Activated T-cell treated with anti-CD3 and anti-CD28 coated beads, Interleukin-2, amount 50 U/mL, for 1 hour (primary cell): ENCODE measurements around the gene RFX7.

ENCODE experiments used
- DNase-seq: peaks from one replicate; pipeline ENCODE4 v3.0.0-alpha.2; 2020

Gene RFX7

DNA sequence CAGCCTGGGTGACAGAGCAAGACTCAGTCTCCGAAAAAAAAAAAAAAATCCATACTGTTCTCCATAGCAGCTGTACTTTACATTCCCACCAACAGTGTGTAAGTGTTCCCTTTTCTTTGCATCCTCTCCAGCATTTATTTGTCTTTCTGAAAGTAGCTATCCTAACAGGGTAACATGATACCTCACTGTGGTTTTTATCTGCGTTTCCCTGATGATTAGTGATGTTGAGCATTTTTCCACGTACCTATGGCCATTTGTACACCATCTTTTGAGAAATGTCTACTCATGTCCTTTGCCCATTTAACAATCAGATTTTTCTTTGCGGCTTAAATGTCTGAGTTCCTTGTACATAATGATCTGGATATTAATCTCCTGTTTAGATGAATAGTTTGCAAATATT is 119.3 kb downstream of the RFX7 start:
- DNase-seq = no peak

DNA sequence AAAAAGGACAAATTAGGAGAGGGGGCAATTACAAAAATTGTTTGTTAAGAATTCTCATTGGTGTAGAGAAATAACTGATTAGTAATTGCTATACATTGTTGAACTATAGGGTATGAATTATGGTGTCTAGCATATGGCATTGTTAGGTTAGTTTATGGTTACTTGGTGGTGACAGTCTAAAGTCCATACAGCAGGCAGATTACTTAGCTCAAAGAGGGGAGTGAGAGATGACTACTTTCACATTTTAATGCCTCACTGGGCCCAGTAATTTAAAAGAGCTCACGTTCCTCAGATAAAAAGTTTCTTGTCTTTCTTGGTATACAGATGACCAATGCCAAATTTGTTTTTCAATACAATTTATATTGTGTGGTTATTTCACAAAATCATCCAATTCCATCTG is 137.8 kb downstream of the RFX7 start:
- DNase-seq = no peak

DNA sequence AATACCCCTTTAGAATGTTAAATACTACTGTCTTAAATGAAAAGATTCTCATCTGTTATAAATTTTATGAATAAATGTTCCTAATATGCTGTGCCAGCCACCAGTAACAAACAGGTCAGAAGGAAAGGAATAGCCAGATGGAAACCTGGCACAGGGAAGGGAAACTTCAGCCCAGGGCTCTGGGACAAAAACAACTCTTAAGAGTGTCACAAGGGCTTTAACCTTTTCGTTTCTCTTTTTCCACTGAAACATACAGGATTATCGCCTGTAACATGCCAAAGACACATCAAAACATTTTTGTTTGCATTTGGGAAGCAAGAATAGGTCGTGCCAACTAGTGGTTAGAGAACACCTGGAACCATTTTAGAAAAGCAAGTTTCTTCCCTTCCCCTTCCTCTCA is 141.2 kb downstream of the RFX7 start:
- DNase-seq = no peak

DNA sequence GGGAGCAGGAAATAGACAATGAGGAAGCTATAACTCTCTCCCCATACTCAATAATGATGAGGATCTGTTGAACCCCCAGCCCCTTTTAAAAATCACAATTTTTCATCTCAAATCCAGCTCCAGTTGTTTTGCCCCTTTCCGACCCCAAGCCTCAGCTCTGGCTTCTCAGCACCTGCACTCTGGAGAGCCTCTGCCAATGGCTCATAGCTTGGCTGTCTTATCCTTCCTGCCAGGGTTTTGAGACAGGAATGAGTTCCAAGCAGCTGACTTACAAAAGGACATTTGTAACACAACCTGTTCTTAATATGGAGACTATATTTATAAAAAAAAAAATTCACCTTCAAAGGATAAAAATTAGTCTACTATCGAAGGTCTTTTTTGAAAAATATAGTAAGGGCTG is 144.4 kb downstream of the RFX7 start:
- no peak for DNase-seq

DNA sequence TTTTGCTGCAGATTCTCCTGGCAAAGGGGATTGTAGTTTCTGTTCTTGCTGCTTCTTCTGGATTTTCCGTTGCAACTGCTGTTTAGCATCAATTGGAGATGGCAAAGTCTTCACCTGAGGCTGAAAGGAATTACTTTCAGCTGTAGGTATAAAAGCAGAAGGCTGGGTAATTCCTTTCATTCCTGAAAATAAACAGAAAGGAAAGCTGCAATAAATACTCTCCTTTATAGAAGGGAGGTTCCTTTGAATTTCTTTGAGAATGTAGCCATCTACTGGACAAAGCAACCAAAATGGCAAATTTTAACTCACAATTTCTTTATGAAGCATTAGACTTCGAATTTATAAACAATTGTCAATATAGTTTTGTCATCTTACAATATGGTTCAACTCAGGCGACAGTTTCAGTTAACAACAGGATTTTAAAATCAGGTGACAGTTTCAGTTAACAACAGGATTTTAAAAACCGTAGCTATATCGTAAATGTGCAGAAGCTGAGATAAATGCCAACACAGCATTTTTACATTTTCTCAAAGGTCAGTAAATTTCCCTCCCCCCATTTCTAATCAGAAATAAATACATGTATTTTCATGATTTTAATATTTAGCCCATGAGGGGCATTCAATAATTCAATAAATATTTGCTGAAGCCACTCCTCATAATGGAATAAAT is 145.3 kb downstream of the RFX7 start:
- no peak for DNase-seq

DNA sequence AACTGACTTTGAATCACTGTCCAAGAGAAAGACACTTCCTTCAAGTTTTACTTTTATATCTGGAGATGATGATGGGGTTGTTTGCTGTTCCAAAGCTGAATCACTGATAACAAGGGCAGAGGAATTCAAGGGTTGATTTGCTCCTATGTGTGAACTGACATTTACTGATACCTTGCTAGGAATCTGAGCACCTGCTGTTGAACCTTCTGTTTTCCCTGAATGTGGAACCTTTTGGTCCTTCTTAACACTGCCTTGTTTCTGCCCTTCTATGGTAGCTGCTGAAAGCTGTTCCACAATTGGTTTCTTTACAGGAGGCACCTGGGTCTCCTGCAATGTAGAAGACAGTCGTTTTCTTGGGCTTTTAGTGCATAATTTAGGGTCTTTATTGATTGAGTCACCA is 148.3 kb downstream of the RFX7 start:
- DNase-seq = no peak

DNA sequence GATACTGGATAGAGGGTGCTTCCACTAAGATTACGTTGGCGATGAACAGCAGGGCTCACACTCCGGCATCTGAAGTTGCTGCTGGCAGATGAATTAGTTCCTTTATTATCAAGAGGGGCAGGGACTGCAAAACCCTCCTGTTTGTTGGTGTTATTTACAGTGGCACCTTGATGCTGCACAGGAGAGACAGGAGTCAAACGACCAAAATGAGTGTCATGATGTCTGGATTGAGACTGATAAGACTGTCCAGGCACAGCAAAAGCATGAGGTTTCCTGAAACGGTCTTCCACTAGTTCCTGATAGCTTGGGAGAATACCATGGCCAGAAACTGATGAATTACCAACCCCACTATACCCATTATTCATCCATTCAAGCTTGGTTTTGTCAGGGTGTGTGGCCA is 149.5 kb downstream of the RFX7 start:
- DNase-seq = no peak

DNA sequence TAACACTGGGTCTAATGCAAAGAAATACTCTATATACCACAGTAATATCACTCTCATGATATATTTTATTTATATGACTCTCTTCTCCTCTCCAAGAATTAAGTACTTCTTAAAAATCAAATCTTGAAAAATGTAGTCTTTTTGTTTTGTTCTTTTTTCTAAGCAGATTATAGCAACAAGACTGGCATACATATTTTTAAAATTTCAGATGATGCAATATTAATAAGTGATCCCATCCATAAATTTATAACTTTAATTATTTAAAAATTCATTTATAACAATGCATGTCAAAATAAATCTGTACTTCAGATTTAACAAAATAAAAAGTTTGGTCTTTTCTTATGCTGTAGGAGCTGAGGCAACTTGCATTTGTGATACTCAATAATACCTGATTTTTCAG is 155.3 kb downstream of the RFX7 start:
- no peak for DNase-seq

DNA sequence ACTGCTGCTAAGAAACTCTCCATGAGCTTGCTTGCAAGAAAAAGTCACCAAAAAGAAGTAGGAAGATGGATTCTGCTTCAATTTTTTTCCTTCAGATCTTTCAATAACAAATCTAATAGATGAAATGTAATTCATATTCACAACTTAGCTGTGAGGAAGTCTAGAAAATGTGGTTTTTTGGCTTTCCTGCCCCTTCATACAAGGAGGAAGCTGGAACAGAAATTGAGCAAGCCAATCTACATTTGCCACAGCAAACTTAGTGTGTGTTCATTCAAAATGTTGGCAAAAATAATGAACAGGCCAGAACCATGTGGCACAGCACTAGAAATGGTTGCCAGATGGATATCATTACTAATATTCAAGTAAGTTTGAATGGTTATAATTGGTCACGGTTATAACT is 157.1 kb downstream of the RFX7 start:
- no peak for DNase-seq

DNA sequence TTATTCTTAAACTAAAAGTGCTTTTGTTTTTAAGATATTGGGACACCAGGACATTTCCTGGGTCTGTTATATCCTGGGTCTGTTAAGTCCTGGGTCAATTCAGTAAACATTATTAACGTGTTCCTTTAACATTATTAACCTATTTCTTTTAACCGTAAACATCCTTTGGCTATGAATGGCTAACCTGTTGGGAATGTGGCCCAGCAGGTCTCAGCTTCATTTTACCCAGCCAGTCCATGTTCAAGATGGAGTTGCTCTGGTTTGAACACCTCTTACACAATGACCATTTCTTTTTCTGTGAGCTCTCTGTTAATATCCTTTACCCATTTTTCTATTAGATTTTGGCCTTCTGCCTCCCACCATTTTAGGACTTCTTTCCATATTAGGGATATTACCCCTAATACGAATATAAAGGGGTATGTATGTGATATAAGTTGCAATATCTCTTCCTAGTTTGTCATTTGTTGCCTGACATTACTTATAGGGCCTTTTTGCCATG is 161.4 kb downstream of the RFX7 start:
- no peak for DNase-seq

DNA sequence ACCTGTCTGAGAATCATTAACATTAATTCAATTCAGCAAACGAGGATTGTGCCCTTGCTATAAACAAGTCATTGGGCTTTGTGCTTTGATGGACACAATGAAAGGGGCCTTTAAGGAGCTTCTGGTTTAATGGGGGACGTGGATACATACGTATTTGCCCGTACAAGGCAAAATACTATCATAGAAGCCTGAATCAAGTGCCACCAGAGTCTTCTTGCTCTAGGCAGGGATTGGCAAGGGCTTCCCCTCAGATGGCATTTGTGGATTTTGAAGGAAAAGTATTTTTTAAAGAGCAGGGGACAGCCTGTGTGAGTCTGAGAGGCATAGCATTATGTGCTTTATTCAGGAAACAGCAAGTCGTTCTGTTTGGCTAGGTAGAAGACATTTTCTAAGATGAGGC is 166.6 kb downstream of the RFX7 start:
- DNase-seq = no peak

DNA sequence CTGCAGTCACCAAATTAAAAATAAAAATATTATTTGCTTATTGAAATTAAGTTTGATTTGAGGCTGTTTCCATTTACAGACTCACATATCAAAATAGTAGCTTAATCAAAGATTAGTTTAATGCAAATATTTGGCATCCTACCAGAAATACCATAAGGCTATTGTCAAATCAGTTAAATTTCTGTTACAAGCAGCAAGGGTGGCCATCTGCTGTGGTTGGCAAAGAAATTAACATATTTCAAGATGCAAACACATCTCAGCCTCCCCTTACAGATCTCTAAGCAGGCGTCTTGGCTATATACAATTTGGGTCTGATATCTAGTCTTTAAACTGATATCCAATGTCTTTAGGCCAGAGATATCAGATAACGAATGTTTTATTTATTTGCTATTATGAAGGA is 167.0 kb downstream of the RFX7 start:
- no peak for DNase-seq

DNA sequence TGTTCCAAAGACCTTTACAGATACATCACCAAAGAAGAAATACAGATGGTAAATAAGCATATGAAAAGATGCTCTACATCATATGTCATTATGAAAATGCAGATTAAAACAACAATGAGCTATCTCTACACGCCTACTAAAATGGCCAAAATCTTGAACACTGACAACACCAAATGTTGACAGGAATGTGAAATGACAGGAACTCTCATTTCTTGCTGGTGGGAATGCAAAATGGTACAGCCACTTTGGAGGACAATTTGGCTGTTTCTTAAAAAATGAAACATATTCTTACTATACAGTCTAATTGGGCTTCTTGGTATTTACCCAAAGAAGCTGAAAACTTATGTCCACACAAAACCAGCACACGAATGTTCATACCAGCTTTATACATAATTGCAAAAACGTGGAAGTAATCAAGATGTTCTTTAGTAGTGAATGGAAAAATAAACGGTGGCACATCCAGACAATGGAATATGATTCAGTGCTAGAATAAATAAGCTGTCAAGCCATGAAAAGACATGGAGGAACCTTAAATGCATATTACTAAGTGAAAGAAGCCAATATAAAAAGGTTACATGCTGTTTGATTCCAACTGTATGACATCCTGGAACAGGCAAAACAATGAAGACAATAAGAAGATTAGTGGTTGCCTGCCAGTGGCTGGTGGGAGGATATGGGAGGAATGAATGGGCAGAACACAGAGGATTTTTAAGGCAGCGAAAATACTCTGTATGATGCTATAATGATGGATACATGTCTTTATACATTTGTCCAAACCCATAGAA is 169.0 kb downstream of the RFX7 start:
- no peak for DNase-seq

DNA sequence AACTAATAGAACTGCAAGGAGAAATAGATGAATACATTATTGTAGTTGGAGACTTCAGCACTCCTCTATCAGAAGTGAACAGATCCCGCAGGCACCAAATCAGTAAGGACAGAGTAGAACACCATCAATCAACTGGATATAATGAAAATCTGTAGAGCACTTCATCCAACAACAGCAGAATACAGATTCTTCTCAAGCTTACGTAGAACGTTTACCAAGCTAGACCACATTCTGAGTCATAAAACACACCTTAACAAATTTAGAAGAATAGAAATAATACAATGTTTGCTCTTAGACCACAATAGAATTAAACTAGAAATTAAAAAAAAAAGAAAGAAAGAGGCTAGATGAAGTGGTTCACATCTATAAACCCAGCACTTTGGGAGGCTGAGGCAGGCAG is 179.5 kb downstream of the RFX7 start:
- DNase-seq = no peak

DNA sequence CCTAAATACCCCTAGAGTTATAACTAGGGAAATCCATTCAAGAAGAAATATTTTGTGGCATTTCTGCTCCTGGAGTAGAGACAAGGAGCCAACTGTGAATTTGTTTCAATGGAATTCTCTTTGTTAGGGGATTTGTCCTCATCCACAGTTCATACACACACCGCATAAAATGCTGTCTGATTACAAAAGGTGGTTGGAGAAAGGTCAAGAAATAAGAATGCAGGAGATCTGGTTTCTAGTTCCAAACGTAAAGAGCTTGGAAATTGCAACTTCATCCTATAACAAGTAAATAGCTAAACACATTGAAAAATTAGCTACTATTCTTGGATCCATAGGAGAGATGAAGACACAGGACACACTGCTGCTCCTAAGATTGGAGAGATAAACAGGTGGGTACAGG is 184.0 kb downstream of the RFX7 start:
- no peak for DNase-seq

DNA sequence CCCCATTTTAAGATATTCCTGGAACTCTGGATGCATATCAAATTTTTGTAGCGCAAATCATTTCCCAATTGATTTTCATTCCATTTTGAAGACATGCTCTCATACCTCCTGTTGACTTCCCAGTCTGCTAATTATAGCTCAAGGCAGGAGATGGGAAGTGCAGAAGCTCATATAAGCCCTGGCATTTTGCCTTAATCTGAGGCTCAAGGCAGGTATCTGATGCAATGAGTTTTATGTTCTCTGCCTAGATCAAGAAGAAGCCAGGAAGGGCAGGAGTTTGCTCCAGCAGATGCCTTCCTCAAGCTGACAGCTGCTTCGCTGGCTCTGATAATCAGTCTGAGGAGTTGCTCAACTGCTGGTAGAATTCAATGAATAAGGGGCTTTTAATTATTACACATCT is 184.7 kb downstream of the RFX7 start:
- DNase-seq = no peak

DNA sequence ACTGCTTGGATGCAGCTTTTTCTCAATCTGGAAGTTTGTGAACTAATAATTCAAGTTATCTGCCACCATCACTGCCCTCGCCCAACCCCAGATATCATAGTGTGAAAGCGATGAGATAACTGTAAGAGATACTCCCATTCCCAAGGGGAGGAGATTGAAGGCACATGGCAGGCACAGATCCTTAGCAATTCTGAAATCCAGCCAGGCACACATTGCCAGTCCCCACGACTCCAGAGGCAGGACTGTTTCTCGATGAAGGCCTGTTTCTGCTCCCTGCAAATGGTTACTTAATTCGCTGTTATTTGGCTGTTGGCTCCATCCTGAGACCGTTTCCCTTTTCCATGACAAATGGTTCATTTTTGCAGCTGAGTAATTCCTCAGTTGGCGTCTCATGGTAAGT is 187.1 kb downstream of the RFX7 start:
- no peak for DNase-seq

DNA sequence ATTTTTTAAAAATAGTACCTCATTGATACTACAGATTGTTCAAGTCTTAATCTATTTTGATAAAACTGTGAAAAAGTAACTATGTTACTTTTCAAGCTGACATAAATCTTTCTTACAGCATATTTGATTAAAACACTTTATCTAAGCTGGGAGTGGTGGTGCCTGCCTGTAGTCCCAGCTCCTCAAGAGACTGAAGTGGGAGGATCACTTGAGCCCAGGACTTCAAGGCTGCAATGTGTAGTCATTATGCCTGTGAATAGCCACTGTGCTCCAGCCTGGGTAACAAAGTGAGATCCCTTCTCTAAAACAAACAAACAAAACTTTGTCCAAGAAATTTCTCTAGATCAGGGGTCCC is 190.7 kb downstream of the RFX7 start:
- no peak for DNase-seq

DNA sequence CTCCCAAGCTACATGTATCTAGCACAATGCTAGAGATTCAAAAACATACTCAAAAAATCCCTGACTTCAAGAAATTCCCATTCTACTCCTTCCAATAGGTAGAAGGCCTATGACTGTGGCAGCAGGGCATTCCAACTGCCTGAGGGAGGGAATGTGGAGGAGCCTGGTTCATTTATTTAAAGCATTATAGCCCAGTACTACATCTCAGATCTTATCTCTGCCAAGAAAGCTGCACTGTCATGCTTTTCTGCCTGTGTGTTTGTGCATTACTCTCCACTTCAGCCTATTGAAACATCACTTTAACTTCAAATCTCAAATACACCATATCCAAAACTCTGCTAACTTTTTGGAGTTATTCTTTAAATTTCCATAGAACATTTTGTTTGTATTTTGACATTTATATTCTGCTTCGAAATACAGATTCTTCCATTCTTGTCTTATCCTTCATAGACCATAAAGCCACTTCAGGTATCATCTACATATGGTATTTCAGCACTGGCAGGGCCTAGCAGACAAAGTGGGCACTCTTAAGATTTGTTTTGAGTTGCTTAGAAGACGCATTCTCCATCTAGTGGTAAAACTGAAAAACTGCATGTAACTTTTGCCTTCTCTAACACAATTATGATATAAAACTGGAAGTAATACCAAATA is 191.2 kb downstream of the RFX7 start:
- DNase-seq = no peak

DNA sequence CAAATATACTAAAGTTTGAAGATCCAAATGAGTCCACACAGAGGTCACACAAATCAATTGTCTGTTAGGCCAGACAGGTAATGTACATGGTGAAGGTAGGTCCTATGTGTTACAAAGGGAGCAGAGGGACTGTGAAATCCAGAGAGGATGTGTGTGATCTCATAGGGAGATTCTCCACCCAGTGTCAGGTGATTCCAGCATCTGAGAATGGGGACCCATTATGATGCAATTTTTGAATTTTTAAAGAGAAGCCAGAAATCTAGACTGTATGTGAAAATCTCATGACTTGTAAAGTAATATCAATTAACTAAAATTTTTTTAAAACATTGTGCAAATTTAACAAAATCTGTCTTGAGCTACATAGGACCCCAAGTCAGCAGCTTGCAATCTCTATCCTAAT is 192.0 kb downstream of the RFX7 start:
- no peak for DNase-seq

DNA sequence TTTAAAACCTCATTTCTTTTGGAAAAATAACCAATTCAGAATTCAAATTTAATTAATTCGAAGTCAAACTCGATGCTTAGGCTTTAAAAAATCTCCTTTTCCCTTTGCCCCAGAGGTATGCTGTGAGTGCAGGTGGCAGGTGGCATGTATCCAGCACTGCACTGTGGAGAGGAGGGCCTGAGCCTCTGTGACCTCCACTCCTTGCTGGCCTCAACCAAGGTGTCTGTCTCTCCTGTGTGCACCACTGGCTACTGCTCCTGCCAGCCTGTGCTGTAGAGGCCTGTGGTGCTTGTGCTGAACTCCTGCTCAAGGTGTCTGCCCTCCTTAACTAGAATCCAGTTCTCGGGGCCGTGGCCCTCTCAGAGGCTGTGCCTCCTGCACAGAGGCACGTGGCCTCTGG is 194.1 kb downstream of the RFX7 start:
- no peak for DNase-seq

DNA sequence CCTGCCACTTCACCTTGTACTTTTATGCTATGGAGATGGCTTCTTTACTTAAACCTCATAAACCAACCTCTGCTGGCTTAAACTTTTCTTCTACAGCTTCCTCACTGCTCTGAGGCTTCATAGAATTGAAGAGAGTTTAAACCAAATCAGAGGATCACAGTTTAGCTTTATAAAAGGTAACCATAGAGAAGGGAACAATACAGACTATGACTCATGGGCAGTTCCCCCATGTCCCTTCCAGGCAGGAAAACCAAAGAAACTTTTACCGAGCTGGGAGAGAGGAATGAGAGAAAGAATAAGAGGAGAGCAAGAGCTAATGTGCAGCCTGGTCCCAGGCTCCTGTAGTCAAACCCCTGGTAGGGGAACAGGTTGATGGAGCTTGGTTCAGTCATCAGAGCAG is 196.3 kb downstream of the RFX7 start:
- no peak for DNase-seq

DNA sequence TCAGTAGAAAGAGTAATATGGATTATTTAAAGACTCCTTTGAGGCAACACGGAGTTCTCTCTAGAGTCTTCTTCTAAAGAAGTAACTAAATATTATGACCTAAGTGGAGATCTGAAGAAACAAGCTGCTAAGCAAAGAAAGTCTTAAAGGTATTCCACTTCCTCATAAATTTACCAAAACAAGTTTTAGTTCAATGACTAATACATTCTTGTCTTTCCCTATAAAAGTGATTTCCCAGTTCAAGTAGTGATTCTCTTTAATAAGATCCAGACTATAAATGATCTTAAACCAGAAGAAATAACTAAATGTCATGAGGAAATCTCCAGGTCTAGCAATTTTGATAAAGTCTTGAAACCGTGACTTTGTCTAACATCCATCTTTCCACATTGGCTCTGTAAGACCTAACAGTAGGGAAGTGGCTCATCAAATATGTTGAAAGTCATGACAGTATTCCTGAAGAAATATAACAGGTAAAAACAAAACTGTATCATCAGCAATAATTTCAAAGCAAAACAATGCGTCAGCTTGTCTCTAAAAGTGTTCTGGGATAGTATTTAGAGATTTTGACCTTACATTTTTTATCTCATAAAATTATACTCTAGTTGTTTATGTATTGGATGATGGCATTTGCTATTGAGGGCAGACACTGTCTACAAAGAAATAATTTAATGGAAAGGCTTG is 198.5 kb downstream of the RFX7 start:
- DNase-seq = no peak
